Omental fat pad (tissue), 4 donors: ENCODE measurements around the gene ITPR1. TPM values are rescaled to one million over a fixed set of nuclear protein-coding genes. Genes with fewer than 3 reads are reported as not detected.

Source experiments
- ATAC-seq: fragments of 150-250 bp; one replicate; pipeline ENCODE4 v1.9.1; 2016; ENCODE audit warnings: mild to moderate bottlenecking, moderate library complexity; ENCODE audit not compliant: low FRiP score
- DNase-seq: peaks from one replicate; pipeline ENCODE4 v3.0.0-alpha.2; 2019; ENCODE audit warnings: low spot score
- CTCF ChIP-seq, 3 donors: fragments of 450-650 bp; IDR thresholded peaks; one replicate each; pipeline ENCODE4 v1.5.1; 2016 to 2017; ENCODE audit warnings: antibody characterized with exemption in 3 of 3, mild to moderate bottlenecking in 3 of 3, moderate library complexity in 2 of 3
- total RNA-seq, 4 donors: library from RNA; depleted of rRNA; stranded (reverse); fragments of >200 nt; gene quantifications; one replicate each; pipeline ENCODE4 v1.1.0, GENCODE V29; 2016

Gene ITPR1
- total RNA-seq, 4 donors from 2014 or later, result 38.3 to 58.5 (median 41.3) TPM

- no peak for TF ChIP-seq CTCF (IDR thresholded peaks at IDR 0.05)
- peak; percentile 50 for ATAC-seq
- DNase-seq, result no peak
Measured at GRCh38 chr3:4814305-4814903, 321.3 kb downstream of the ITPR1 start.

GRCh38 chr3:4814904-4815574 lies 321.9 kb downstream of the ITPR1 start:
- TF ChIP-seq CTCF (IDR thresholded peaks at IDR 0.05), result no peak
- ATAC-seq (no peak), DNase-seq (no peak)

GRCh38 chr3:4816306-4816705 lies 323.2 kb downstream of the ITPR1 start:
- no peak for TF ChIP-seq CTCF (IDR thresholded peaks at IDR 0.05)
- ATAC-seq, result no peak

GRCh38 chr3:4816718-4817117 lies 323.6 kb downstream of the ITPR1 start:
- no peak for DNase-seq
- no peak for TF ChIP-seq CTCF (IDR thresholded peaks at IDR 0.05)
- ATAC-seq, result no peak

More at GRCh38 chr3:4816306-4816705, 323.2 kb downstream of the ITPR1 start:
- no peak for DNase-seq

GRCh38 chr3:4817128-4817527 lies 324.0 kb downstream of the ITPR1 start:
- TF ChIP-seq CTCF (IDR thresholded peaks at IDR 0.05), result no peak
- DNase-seq (no peak), ATAC-seq (no peak)

GRCh38 chr3:4818164-4818563 lies 325.0 kb downstream of the ITPR1 start:
- TF ChIP-seq CTCF (IDR thresholded peaks at IDR 0.05), result no peak

More at GRCh38 chr3:4818164-4818563, 325.0 kb downstream of the ITPR1 start:
- DNase-seq (no peak), ATAC-seq (no peak)
